Measurements from ENCODE around the gene MEGF8. TPM values are rescaled to one million over a fixed set of nuclear protein-coding genes. Genes with fewer than 3 reads are reported as not detected.

MEGF8 gene
- total and polyA plus RNA-seq, 10 of the 15 experiments (the other 5 are each of a cell fraction or from before 2014, with no cell fraction given) = 0.43 to 12.8 (median 2.7) TPM

DNA sequence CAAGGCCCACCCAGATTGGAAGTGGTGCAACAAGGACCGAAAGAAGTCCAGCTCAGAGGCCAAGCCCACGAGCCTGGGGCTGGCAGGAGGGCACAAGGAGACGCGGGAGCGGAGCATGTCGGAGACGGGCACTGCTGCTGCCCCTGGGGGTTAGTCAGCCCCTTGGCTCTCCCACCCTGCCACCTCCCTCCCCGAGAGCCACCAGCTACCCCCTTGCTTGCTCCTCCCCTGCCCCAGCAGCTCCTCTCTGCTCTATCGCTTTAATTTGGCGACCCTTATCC, 37.7 kb upstream of the MEGF8 start:
- ChIA-PET RAD21 (ENCODE audit: unreplicated experiment) (no interaction called here), CTCF (interaction anchor here (1.7 kb wide), 1 partner anchor 103 kb away, joined by 4 read pairs; no protein-coding TSS in a partner anchor)
- in situ Hi-C loops (cut with MboI) = no loop called here

More for the DNA sequence above, 37.7 kb upstream of the MEGF8 start:
- Histone ChIP-seq H3K4me2 (ENCODE audit: control insufficient read depth, insufficient read depth) (no peak overlapping the region), H3K9me3 (replicated peaks; ENCODE audit: control insufficient read depth, insufficient read depth, low read length) (no peaks in the 10 kb centered on the region), H3K27me3 (replicated peaks in 1 of 2; ENCODE audit: control insufficient read depth in 2 of 2, insufficient read depth in 2 of 2, low read length in 1 of 2) (no peaks in the 10 kb centered on the region), H3K79me2 (ENCODE audit: control insufficient read depth, insufficient read depth, low read length) (peaks cover 21% of the 10 kb centered on the region), H3K4me3 (no peak overlapping the region), H2AFZ (ENCODE audit: control insufficient read depth, low read depth, low read length) (no peak overlapping the region), H3K27ac (ENCODE audit: control insufficient read depth, insufficient read depth) (no peak overlapping the region), H3K9ac (ENCODE audit: control insufficient read depth, insufficient read depth, low read length) (no peak overlapping the region), H3K4me1 (ENCODE audit: control insufficient read depth, insufficient read depth, low read length) (peaks cover 22% of the 10 kb centered on the region), H3K36me3 (ENCODE audit: control insufficient read depth in 2 of 2, insufficient read depth in 2 of 2, low read length in 1 of 2) (peaks cover 19 to 31% of the 10 kb centered on the region in 2 experiments), H4K20me1 (ENCODE audit: control insufficient read depth, insufficient read depth) (no peaks in the 10 kb centered on the region; the same call in 1 of the 2 replicates)
- TF ChIP-seq WRNIP1 (IDR thresholded peaks at IDR 0.05; ENCODE audit: borderline replicate concordance, low read depth, low read length) (no peak), MTA2 (IDR thresholded peaks at IDR 0.05; ENCODE audit: low read depth) (no peak), TCF12 (IDR thresholded peaks at IDR 0.05; ENCODE audit: low read depth, low read length) (no peak), BRCA1 (IDR thresholded peaks at IDR 0.05; ENCODE audit: low read depth, low read length) (no peak), POLR2A (IDR thresholded peaks at IDR 0.05; ENCODE audit: low read depth, low read length) (no peak), CBX3 (IDR thresholded peaks at IDR 0.05; ENCODE audit: borderline replicate concordance, low read depth) (no peak), RCOR1 (conservative IDR thresholded peaks at IDR 0.05; ENCODE audit: low read depth, low read length) (no peak), BCLAF1 (IDR thresholded peaks at IDR 0.05) (no peak), SMARCA5 (IDR thresholded peaks at IDR 0.05) (no peak), POLR2AphosphoS2 (IDR thresholded peaks at IDR 0.05; ENCODE audit: low read depth, low read length) (no peak), ZBTB33 (IDR thresholded peaks at IDR 0.05) (no peak), BMI1 (IDR thresholded peaks at IDR 0.05; ENCODE audit: borderline replicate concordance) (no peak)
- intact Hi-C loops (cut with micrococcal nuclease; ENCODE audit: unreplicated experiment) = no loop called here
- FAIRE-seq = no peak
- ATAC-seq = no peak
- 92% methylated on average over 9 of the region's 10 CpGs for WGBS (ENCODE audit: insufficient coverage, insufficient replicate concordance, low lambda C conversion rate, missing lambda C conversion rate)
- BruUV-seq (replicated peaks) = no TSS peak
- DNase-seq (ENCODE audit: low read depth, low spot score) = no peak
- ChIA-PET SMC1A (ENCODE audit: uncharacterized antibody, unreplicated experiment) (no interaction called here), POLR2A (interaction anchor here (0.8 kb wide), 1 partner anchor 9 kb away, joined by 3 read pairs; no protein-coding TSS in a partner anchor)

All from GM12878 (cell line).